Effector memory CD4-positive, alpha-beta T cell (primary cell): Measurements from ENCODE around the gene GLTP.

Experiments
- DNase-seq, 3 donors: peaks; one replicate each; pipeline ENCODE4 v3.0.0-alpha.2; 2020
- H3K27ac ChIP-seq: 2 replicates; pipeline ENCODE4 v1.7.0; 2013; ENCODE audit warnings: mild to moderate bottlenecking, low read length, moderate library complexity; ENCODE audit not compliant: insufficient read depth, poor library complexity, severe bottlenecking
- H3K27me3 ChIP-seq: replicated peaks from 2 replicates; pipeline ENCODE4 v1.7.0; 2013; ENCODE audit warnings: mild to moderate bottlenecking, low read length; ENCODE audit not compliant: insufficient read depth, control insufficient read depth, poor library complexity, severe bottlenecking
- H3K36me3 ChIP-seq: 2 replicates; pipeline ENCODE4 v1.7.0; 2013; ENCODE audit warnings: mild to moderate bottlenecking, low read length, moderate library complexity; ENCODE audit not compliant: control insufficient read depth, insufficient read depth
- H3K4me1 ChIP-seq: 2 replicates; pipeline ENCODE4 v1.7.0; 2013; ENCODE audit warnings: low read length, mild to moderate bottlenecking; ENCODE audit not compliant: control insufficient read depth, insufficient read depth, poor library complexity, severe bottlenecking
- H3K4me3 ChIP-seq: 2 replicates; pipeline ENCODE4 v1.7.0; 2013; ENCODE audit warnings: low read length, low read depth, mild to moderate bottlenecking; ENCODE audit not compliant: insufficient read depth, poor library complexity, severe bottlenecking
- H3K9me3 ChIP-seq: 2 replicates; pipeline ENCODE4 v1.7.0; 2013; ENCODE audit warnings: mild to moderate bottlenecking, low read length, moderate library complexity; ENCODE audit not compliant: control insufficient read depth

GLTP gene

GRCh38 chr12:109824731-109825130 lies 55.6 kb downstream of the GLTP start:
- no peak overlapping the region for H3K4me3 ChIP-seq
- DNase-seq, result no peak
- H3K27ac ChIP-seq, result no peak overlapping the region

GRCh38 chr12:109822951-109823411 lies 57.4 kb downstream of the GLTP start:
- H3K4me3 ChIP-seq, result no peak overlapping the region
- no peak overlapping the region for H3K27ac ChIP-seq
- H3K36me3 ChIP-seq, result no peaks in the 10 kb centered on the region
- no peaks in the 10 kb centered on the region for H3K9me3 ChIP-seq
- no peaks in the 10 kb centered on the region for H3K27me3 ChIP-seq
- no peaks in the 10 kb centered on the region for H3K4me1 ChIP-seq
- DNase-seq, result no peak

More at GRCh38 chr12:109824731-109825130, 55.6 kb downstream of the GLTP start:
- Histone ChIP-seq H3K36me3 (no peaks in the 10 kb centered on the region), H3K27me3 (no peaks in the 10 kb centered on the region), H3K4me1 (no peaks in the 10 kb centered on the region), H3K9me3 (no peaks in the 10 kb centered on the region)

GRCh38 chr12:109822416-109822815 lies 57.9 kb downstream of the GLTP start:
- Histone ChIP-seq H3K4me1 (no peaks in the 10 kb centered on the region), H3K27ac (no peak overlapping the region), H3K27me3 (no peaks in the 10 kb centered on the region), H3K36me3 (no peaks in the 10 kb centered on the region), H3K4me3 (no peak overlapping the region), H3K9me3 (no peaks in the 10 kb centered on the region)
- no peak for DNase-seq

GRCh38 chr12:109821968-109822367 lies 58.4 kb downstream of the GLTP start:
- H3K4me1 ChIP-seq, result no peaks in the 10 kb centered on the region

GRCh38 chr12:109820816-109821381 lies 59.4 kb downstream of the GLTP start:
- no peak for DNase-seq
- H3K4me3 ChIP-seq, result no peak overlapping the region
- H3K27ac ChIP-seq, result no peak overlapping the region
- H3K9me3 ChIP-seq, result no peaks in the 10 kb centered on the region
- no peaks in the 10 kb centered on the region for H3K27me3 ChIP-seq
- no peaks in the 10 kb centered on the region for H3K36me3 ChIP-seq
- H3K4me1 ChIP-seq, result no peaks in the 10 kb centered on the region

More at GRCh38 chr12:109821968-109822367, 58.4 kb downstream of the GLTP start:
- Histone ChIP-seq H3K4me3 (no peak overlapping the region), H3K27ac (no peak overlapping the region), H3K9me3 (no peaks in the 10 kb centered on the region), H3K36me3 (no peaks in the 10 kb centered on the region), H3K27me3 (no peaks in the 10 kb centered on the region)
- no peak for DNase-seq

GRCh38 chr12:109818905-109819500 lies 61.3 kb downstream of the GLTP start:
- H3K4me3 ChIP-seq, result no peak overlapping the region
- H3K9me3 ChIP-seq, result no peaks in the 10 kb centered on the region
- no peak for DNase-seq
- H3K36me3 ChIP-seq, result no peaks in the 10 kb centered on the region
- H3K4me1 ChIP-seq, result no peaks in the 10 kb centered on the region
- H3K27ac ChIP-seq, result no peak overlapping the region
- no peaks in the 10 kb centered on the region for H3K27me3 ChIP-seq

GRCh38 chr12:109818253-109818652 lies 62.1 kb downstream of the GLTP start:
- no peak for DNase-seq
- H3K27ac ChIP-seq, result no peak overlapping the region
- no peaks in the 10 kb centered on the region for H3K4me1 ChIP-seq
- no peaks in the 10 kb centered on the region for H3K27me3 ChIP-seq
- no peaks in the 10 kb centered on the region for H3K9me3 ChIP-seq
- no peak overlapping the region for H3K4me3 ChIP-seq
- H3K36me3 ChIP-seq, result no peaks in the 10 kb centered on the region

- no peak overlapping the region for H3K4me3 ChIP-seq
- H3K4me1 ChIP-seq, result no peaks in the 10 kb centered on the region
- DNase-seq, result no peak
- no peaks in the 10 kb centered on the region for H3K36me3 ChIP-seq
- H3K27ac ChIP-seq, result no peak overlapping the region
- H3K9me3 ChIP-seq, result no peaks in the 10 kb centered on the region
- no peaks in the 10 kb centered on the region for H3K27me3 ChIP-seq
These were observed 62.6 kb downstream of the GLTP start for GRCh38 chr12:109817627-109818231.

GRCh38 chr12:109816870-109817269 lies 63.5 kb downstream of the GLTP start:
- Histone ChIP-seq H3K4me1 (no peaks in the 10 kb centered on the region), H3K4me3 (no peak overlapping the region), H3K27ac (no peak overlapping the region), H3K27me3 (no peaks in the 10 kb centered on the region), H3K9me3 (no peaks in the 10 kb centered on the region), H3K36me3 (no peaks in the 10 kb centered on the region)
- DNase-seq, result no peak
